Stimulated activated CD4-positive, alpha-beta T cell treated with anti-CD3 and anti-CD28 coated beads, Interleukin-15, amount 100 ng/mL, for 24 hours (primary cell): Measurements from ENCODE around the gene ITIH5.

Source experiments
- DNase-seq: peaks from one replicate; pipeline ENCODE4 v3.0.0-alpha.2; 2020

Gene ITIH5

GRCh38 chr10:7625836-7626235, 40.9 kb downstream of the ITIH5 start:
- DNase-seq, result no peak

GRCh38 chr10:7625009-7625408, 41.8 kb downstream of the ITIH5 start:
- DNase-seq, result no peak

- no peak for DNase-seq
Observed at GRCh38 chr10:7622969-7623368, 43.8 kb downstream of the ITIH5 start.

GRCh38 chr10:7618461-7618860, 48.3 kb downstream of the ITIH5 start:
- no peak for DNase-seq

- DNase-seq, result no peak
Observed at GRCh38 chr10:7611909-7612308, 54.9 kb downstream of the ITIH5 start.

- no peak for DNase-seq
Observed at GRCh38 chr10:7610651-7611389, 55.9 kb downstream of the ITIH5 start.

- no peak for DNase-seq
Observed at GRCh38 chr10:7610026-7610425, 56.7 kb downstream of the ITIH5 start.

- DNase-seq, result no peak
Observed at GRCh38 chr10:7609556-7609955, 57.2 kb downstream of the ITIH5 start.

GRCh38 chr10:7608001-7608400, 58.8 kb downstream of the ITIH5 start:
- no peak for DNase-seq

GRCh38 chr10:7606951-7607404, 59.8 kb downstream of the ITIH5 start:
- no peak for DNase-seq

GRCh38 chr10:7605565-7606295, 61.0 kb downstream of the ITIH5 start:
- no peak for DNase-seq

- no peak for DNase-seq
Observed at GRCh38 chr10:7601023-7601656, 65.6 kb downstream of the ITIH5 start.

- no peak for DNase-seq
Observed at GRCh38 chr10:7598771-7599170, 68.0 kb downstream of the ITIH5 start.

GRCh38 chr10:7596356-7596755, 70.4 kb downstream of the ITIH5 start:
- DNase-seq, result no peak

- DNase-seq, result no peak
Observed at GRCh38 chr10:7593905-7594304, 72.9 kb downstream of the ITIH5 start.

GRCh38 chr10:7593063-7593462, 73.7 kb downstream of the ITIH5 start:
- no peak for DNase-seq

GRCh38 chr10:7592627-7593026, 74.1 kb downstream of the ITIH5 start:
- DNase-seq, result no peak

GRCh38 chr10:7590271-7590670, 76.5 kb downstream of the ITIH5 start:
- no peak for DNase-seq

GRCh38 chr10:7589748-7590147, 77.0 kb downstream of the ITIH5 start:
- DNase-seq, result no peak

- no peak for DNase-seq
Observed at GRCh38 chr10:7587865-7588188, 78.9 kb downstream of the ITIH5 start.

GRCh38 chr10:7587168-7587864, 79.5 kb downstream of the ITIH5 start:
- no peak for DNase-seq

GRCh38 chr10:7585228-7585627, 81.5 kb downstream of the ITIH5 start:
- no peak for DNase-seq

- no peak for DNase-seq
Observed at GRCh38 chr10:7583626-7584025, 83.1 kb downstream of the ITIH5 start.

GRCh38 chr10:7580520-7580919, 86.2 kb downstream of the ITIH5 start:
- no peak for DNase-seq
